Fibroblast of lung (primary cell): ENCODE results near the gene PRKCA. TPM values are rescaled to one million over a fixed set of nuclear protein-coding genes. Genes with fewer than 3 reads are reported as not detected.
A peak's percentile ranks its signal among the peaks of the same experiment; 100 is the strongest.

ENCODE experiments used
- DNase-seq, 2 donors: peaks; one replicate each; pipeline versions ENCODE4 v3.0.0 to v3.0.0-alpha.2; 2010; ENCODE audit warnings: low read depth in 2 of 2
- H2AFZ ChIP-seq: 2 replicates; pipeline ENCODE4 v1.5.1; 2012; ENCODE audit warnings: low read length, control low read depth, inconsistent platforms
- H3K27ac ChIP-seq: 2 replicates; pipeline ENCODE4 v1.5.1; 2011; ENCODE audit warnings: low read length, control low read depth; ENCODE audit not compliant: insufficient read depth
- H3K27me3 ChIP-seq: 2 replicates; pipeline ENCODE4 v1.5.1; 2011; ENCODE audit warnings: mild to moderate bottlenecking, low read length; ENCODE audit not compliant: control insufficient read depth, insufficient read depth
- H3K36me3 ChIP-seq: 2 replicates; pipeline ENCODE4 v1.5.1; 2011; ENCODE audit warnings: low read length; ENCODE audit not compliant: control insufficient read depth, insufficient read depth
- H3K4me1 ChIP-seq: 2 replicates; pipeline ENCODE4 v1.5.1; 2011; ENCODE audit warnings: low read length; ENCODE audit not compliant: control insufficient read depth, insufficient read depth; ENCODE audit errors: extremely low read depth
- H3K4me2 ChIP-seq: 2 replicates; pipeline ENCODE4 v1.5.1; 2011; ENCODE audit warnings: low read length, control low read depth; ENCODE audit not compliant: insufficient read depth; ENCODE audit errors: extremely low read depth
- H3K4me3 ChIP-seq, 4 experiments: fragments of 200-600 bp in 1 of 4; sonication (generic) in 1 of 4; replicated peaks in 1 of 4; 2 replicates each; pipeline ENCODE4 v1.5.1; 2011 to 2016; ENCODE audit warnings: low read length in 4 of 4, low read depth in 3 of 4, mild to moderate bottlenecking in 3 of 4, control low read depth in 2 of 4, inconsistent platforms in 1 of 4, mixed read lengths in 1 of 4; ENCODE audit not compliant: insufficient read depth in 1 of 4; ENCODE audit errors: control extremely low read depth in 1 of 4
- H3K79me2 ChIP-seq: 2 replicates; pipeline ENCODE4 v1.5.1; 2012; ENCODE audit warnings: mild to moderate bottlenecking, low read length, inconsistent platforms; ENCODE audit not compliant: control insufficient read depth, insufficient read depth
- H3K9ac ChIP-seq: 2 replicates; pipeline ENCODE4 v1.5.1; 2011; ENCODE audit warnings: mild to moderate bottlenecking, low read length, control low read depth; ENCODE audit not compliant: insufficient read depth
- H3K9me3 ChIP-seq: 2 replicates; pipeline ENCODE4 v1.5.1; 2012; ENCODE audit warnings: low read depth, low read length; ENCODE audit not compliant: control insufficient read depth, insufficient read depth
- H4K20me1 ChIP-seq: 2 replicates; pipeline ENCODE4 v1.5.1; 2011; ENCODE audit warnings: low read length; ENCODE audit not compliant: control insufficient read depth, insufficient read depth; ENCODE audit errors: extremely low read depth
- CTCF ChIP-seq, 2 donors: IDR thresholded peaks in 1 of 2; conservative IDR thresholded peaks in 1 of 2; 1 replicate in 1 of 2; 2 replicates in 1 of 2; pipeline ENCODE4 v1.5.1; 2011 to 2012; ENCODE audit warnings: low read length in 2 of 2, control low read depth in 1 of 2, inconsistent platforms in 1 of 2, low read depth in 1 of 2, mild to moderate bottlenecking in 1 of 2
- EZH2 ChIP-seq: IDR thresholded peaks from 2 replicates; pipeline ENCODE4 v1.5.1; 2012; ENCODE audit warnings: low read length, control low read depth, mild to moderate bottlenecking; ENCODE audit errors: missing control alignments
- polyA plus RNA-seq, 2 donors: library from polyadenylated mRNA; depleted of rRNA in 1 of 2; stranded (reverse) in 1 of 2; unstranded in 1 of 2; fragments of >200 nt; gene quantifications; 2 replicates each; pipeline ENCODE4 v1.2.1, GENCODE V29; 2011 to 2012; ENCODE audit warnings: missing spikeins in 1 of 2
- total RNA-seq: library from RNA; depleted of rRNA; stranded (reverse); fragments of >200 nt; gene quantifications from 2 replicates; pipeline ENCODE4 v1.2.1, GENCODE V29; 2014

The PRKCA gene
- total and polyA plus RNA-seq, 2 donors (not counting 1 experiment from before 2014, with no cell fraction given): 34.0 to 74.2 TPM

- Histone ChIP-seq H2AFZ (no peak overlapping the region), H3K4me3 (peak overlapping the region; percentile 5 to 57 (median 16)), H3K9me3 (no peaks in the 10 kb centered on the region), H3K4me2 (peak overlapping the region; percentile 82), H3K9ac (peak overlapping the region; percentile 28), H3K27me3 (no peaks in the 10 kb centered on the region), H3K4me1 (peaks cover 10% of the 10 kb centered on the region), H3K36me3 (no peaks in the 10 kb centered on the region), H3K79me2 (peaks cover 85% of the 10 kb centered on the region), H4K20me1 (no peaks in the 10 kb centered on the region), H3K27ac (peak overlapping the region; percentile 69)
- DNase-seq: peak; percentile 91 to 92
- TF ChIP-seq CTCF (conservative IDR thresholded peaks at IDR 0.05 in 1 of 2, IDR thresholded peaks at IDR 0.05 in 1 of 2; ENCODE audit: low read depth in 1 of 2, low read length in 2 of 2): no peak
- TF ChIP-seq EZH2: no peak
Observed at GRCh38 chr17:66431910-66432309, 129.5 kb downstream of the PRKCA start.

DNA sequence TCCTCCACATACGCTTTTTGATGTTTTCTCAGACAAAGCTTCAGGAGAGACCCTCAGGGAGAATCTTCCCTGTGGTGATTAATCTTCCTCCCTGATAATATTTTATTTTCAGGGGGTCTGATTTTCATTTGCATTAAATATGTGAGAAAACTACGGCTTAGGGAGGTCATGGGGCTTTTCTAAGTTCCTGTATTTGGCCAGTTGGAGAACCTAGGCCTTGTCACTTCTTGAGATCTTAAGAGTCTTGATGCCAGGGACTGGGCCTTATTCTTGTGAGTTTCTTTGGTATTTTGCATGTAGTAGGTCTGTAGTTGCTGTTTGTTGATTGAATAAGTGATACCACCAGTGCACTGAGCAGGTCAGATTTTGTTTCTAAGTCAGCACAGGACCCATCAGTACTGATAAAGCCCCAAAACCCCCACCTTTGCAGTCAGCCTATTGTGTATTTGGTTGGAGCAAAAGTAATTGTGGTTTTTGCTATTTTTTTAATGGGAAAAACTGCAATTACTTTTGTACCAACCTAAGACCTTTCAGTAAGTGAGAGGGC, 130.1 kb downstream of the PRKCA start:
- Histone ChIP-seq H3K9ac (peak overlapping the region; percentile 28), H3K4me2 (peak overlapping the region; percentile 82), H3K9me3 (no peaks in the 10 kb centered on the region), H3K27ac (peak overlapping the region; percentile 69), H3K27me3 (no peaks in the 10 kb centered on the region), H4K20me1 (no peaks in the 10 kb centered on the region), H3K79me2 (peaks cover 84% of the 10 kb centered on the region), H3K4me1 (peaks cover 10% of the 10 kb centered on the region), H2AFZ (no peak overlapping the region), H3K4me3 (peak overlapping the region in 1 of 4 experiments; percentile 57), H3K36me3 (no peaks in the 10 kb centered on the region)
- TF ChIP-seq CTCF (conservative IDR thresholded peaks at IDR 0.05 in 1 of 2, IDR thresholded peaks at IDR 0.05 in 1 of 2; ENCODE audit: low read depth in 1 of 2, low read length in 2 of 2): no peak
- no peak for TF ChIP-seq EZH2
- no peak for DNase-seq

GRCh38 chr17:66432996-66433551, 130.7 kb downstream of the PRKCA start:
- no peak overlapping the region for H3K9ac ChIP-seq
- H3K4me2 ChIP-seq: peak overlapping the region; percentile 3
- H3K9me3 ChIP-seq: no peaks in the 10 kb centered on the region
- H3K36me3 ChIP-seq: no peaks in the 10 kb centered on the region
- H3K27ac ChIP-seq: no peak overlapping the region
- TF ChIP-seq EZH2 (no peak), CTCF (conservative IDR thresholded peaks at IDR 0.05 in 1 of 2, IDR thresholded peaks at IDR 0.05 in 1 of 2; ENCODE audit: low read depth in 1 of 2, low read length in 2 of 2) (no peak)
- H3K4me3 ChIP-seq: no peak overlapping the region
- peaks cover 10% of the 10 kb centered on the region for H3K4me1 ChIP-seq
- H4K20me1 ChIP-seq: no peaks in the 10 kb centered on the region
- H3K79me2 ChIP-seq: peaks cover 82% of the 10 kb centered on the region
- H3K27me3 ChIP-seq: no peaks in the 10 kb centered on the region
- peak; percentile 14 to 24 for DNase-seq
- H2AFZ ChIP-seq: no peak overlapping the region
